ENCODE data around the gene ATP6V1C2.
"Not testable (repeated sequence)": the region's sequence is repeated elsewhere in the genome, so short reads cannot be mapped to it uniquely, and the experiment has no call there.

Gene ATP6V1C2

GRCh38 chr2:10814571-10815331 is 93.3 kb downstream of the ATP6V1C2 start:
- no peak for DNase-seq

GRCh38 chr2:10817413-10817812 is 96.0 kb downstream of the ATP6V1C2 start:
- no peak for DNase-seq

GRCh38 chr2:10818305-10818704 is 96.9 kb downstream of the ATP6V1C2 start:
- DNase-seq = not testable (repeated sequence)

- no peak for DNase-seq
These were observed 97.6 kb downstream of the ATP6V1C2 start for GRCh38 chr2:10818984-10819383.

- DNase-seq = no peak
These were observed 98.4 kb downstream of the ATP6V1C2 start for GRCh38 chr2:10819714-10820314.

GRCh38 chr2:10820562-10820961 is 99.1 kb downstream of the ATP6V1C2 start:
- no peak for DNase-seq

GRCh38 chr2:10820978-10821695 is 99.7 kb downstream of the ATP6V1C2 start:
- DNase-seq = no peak

GRCh38 chr2:10824191-10824590 is 102.8 kb downstream of the ATP6V1C2 start:
- no peak for DNase-seq

- no peak for DNase-seq
These were observed 104.6 kb downstream of the ATP6V1C2 start for GRCh38 chr2:10826026-10826425.

- DNase-seq = no peak
These were observed 105.2 kb downstream of the ATP6V1C2 start for GRCh38 chr2:10826625-10827024.

- DNase-seq = no peak
These were observed 106.9 kb downstream of the ATP6V1C2 start for GRCh38 chr2:10828346-10828745.

- DNase-seq = no peak
These were observed 107.9 kb downstream of the ATP6V1C2 start for GRCh38 chr2:10829299-10829698.

GRCh38 chr2:10830203-10830602 is 108.8 kb downstream of the ATP6V1C2 start:
- DNase-seq = no peak

GRCh38 chr2:10830641-10831399 is 109.4 kb downstream of the ATP6V1C2 start:
- no peak for DNase-seq

- DNase-seq = no peak
These were observed 110.1 kb downstream of the ATP6V1C2 start for GRCh38 chr2:10831400-10831985.

GRCh38 chr2:10832203-10832936 is 110.9 kb downstream of the ATP6V1C2 start:
- peak; percentile 69 for DNase-seq

GRCh38 chr2:10833021-10833420 is 111.6 kb downstream of the ATP6V1C2 start:
- DNase-seq = no peak

GRCh38 chr2:10834068-10834655 is 112.7 kb downstream of the ATP6V1C2 start:
- no peak for DNase-seq

Data from CD4-positive, alpha-beta T cell treated with Interferon gamma for 1 hour (primary cell).